ENCODE data around the gene STMP1. TPM values are rescaled to one million over a fixed set of nuclear protein-coding genes. Genes with fewer than 3 reads are reported as not detected.

STMP1 gene
- total and polyA plus RNA-seq, 2 of the 8 experiments (the other 6 are each of a cell fraction or from before 2014, with no cell fraction given) = 22.7 to 36.7 TPM

GRCh38 chr7:135645296-135645904 is 16.9 kb upstream of the STMP1 start (continued):
- TF ChIP-seq, protein P1, sequence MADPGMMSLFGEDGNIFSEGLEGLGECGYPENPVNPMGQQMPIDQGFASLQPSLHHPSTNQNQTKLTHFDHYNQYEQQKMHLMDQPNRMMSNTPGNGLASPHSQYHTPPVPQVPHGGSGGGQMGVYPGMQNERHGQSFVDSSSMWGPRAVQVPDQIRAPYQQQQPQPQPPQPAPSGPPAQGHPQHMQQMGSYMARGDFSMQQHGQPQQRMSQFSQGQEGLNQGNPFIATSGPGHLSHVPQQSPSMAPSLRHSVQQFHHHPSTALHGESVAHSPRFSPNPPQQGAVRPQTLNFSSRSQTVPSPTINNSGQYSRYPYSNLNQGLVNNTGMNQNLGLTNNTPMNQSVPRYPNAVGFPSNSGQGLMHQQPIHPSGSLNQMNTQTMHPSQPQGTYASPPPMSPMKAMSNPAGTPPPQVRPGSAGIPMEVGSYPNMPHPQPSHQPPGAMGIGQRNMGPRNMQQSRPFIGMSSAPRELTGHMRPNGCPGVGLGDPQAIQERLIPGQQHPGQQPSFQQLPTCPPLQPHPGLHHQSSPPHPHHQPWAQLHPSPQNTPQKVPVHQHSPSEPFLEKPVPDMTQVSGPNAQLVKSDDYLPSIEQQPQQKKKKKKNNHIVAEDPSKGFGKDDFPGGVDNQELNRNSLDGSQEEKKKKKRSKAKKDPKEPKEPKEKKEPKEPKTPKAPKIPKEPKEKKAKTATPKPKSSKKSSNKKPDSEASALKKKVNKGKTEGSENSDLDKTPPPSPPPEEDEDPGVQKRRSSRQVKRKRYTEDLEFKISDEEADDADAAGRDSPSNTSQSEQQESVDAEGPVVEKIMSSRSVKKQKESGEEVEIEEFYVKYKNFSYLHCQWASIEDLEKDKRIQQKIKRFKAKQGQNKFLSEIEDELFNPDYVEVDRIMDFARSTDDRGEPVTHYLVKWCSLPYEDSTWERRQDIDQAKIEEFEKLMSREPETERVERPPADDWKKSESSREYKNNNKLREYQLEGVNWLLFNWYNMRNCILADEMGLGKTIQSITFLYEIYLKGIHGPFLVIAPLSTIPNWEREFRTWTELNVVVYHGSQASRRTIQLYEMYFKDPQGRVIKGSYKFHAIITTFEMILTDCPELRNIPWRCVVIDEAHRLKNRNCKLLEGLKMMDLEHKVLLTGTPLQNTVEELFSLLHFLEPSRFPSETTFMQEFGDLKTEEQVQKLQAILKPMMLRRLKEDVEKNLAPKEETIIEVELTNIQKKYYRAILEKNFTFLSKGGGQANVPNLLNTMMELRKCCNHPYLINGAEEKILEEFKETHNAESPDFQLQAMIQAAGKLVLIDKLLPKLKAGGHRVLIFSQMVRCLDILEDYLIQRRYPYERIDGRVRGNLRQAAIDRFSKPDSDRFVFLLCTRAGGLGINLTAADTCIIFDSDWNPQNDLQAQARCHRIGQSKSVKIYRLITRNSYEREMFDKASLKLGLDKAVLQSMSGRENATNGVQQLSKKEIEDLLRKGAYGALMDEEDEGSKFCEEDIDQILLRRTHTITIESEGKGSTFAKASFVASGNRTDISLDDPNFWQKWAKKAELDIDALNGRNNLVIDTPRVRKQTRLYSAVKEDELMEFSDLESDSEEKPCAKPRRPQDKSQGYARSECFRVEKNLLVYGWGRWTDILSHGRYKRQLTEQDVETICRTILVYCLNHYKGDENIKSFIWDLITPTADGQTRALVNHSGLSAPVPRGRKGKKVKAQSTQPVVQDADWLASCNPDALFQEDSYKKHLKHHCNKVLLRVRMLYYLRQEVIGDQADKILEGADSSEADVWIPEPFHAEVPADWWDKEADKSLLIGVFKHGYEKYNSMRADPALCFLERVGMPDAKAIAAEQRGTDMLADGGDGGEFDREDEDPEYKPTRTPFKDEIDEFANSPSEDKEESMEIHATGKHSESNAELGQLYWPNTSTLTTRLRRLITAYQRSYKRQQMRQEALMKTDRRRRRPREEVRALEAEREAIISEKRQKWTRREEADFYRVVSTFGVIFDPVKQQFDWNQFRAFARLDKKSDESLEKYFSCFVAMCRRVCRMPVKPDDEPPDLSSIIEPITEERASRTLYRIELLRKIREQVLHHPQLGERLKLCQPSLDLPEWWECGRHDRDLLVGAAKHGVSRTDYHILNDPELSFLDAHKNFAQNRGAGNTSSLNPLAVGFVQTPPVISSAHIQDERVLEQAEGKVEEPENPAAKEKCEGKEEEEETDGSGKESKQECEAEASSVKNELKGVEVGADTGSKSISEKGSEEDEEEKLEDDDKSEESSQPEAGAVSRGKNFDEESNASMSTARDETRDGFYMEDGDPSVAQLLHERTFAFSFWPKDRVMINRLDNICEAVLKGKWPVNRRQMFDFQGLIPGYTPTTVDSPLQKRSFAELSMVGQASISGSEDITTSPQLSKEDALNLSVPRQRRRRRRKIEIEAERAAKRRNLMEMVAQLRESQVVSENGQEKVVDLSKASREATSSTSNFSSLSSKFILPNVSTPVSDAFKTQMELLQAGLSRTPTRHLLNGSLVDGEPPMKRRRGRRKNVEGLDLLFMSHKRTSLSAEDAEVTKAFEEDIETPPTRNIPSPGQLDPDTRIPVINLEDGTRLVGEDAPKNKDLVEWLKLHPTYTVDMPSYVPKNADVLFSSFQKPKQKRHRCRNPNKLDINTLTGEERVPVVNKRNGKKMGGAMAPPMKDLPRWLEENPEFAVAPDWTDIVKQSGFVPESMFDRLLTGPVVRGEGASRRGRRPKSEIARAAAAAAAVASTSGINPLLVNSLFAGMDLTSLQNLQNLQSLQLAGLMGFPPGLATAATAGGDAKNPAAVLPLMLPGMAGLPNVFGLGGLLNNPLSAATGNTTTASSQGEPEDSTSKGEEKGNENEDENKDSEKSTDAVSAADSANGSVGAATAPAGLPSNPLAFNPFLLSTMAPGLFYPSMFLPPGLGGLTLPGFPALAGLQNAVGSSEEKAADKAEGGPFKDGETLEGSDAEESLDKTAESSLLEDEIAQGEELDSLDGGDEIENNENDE (IDR thresholded peaks at IDR 0.05; ENCODE audit: insufficient replicate concordance, low read length) = no peak
- TF ChIP-seq, protein P2, sequence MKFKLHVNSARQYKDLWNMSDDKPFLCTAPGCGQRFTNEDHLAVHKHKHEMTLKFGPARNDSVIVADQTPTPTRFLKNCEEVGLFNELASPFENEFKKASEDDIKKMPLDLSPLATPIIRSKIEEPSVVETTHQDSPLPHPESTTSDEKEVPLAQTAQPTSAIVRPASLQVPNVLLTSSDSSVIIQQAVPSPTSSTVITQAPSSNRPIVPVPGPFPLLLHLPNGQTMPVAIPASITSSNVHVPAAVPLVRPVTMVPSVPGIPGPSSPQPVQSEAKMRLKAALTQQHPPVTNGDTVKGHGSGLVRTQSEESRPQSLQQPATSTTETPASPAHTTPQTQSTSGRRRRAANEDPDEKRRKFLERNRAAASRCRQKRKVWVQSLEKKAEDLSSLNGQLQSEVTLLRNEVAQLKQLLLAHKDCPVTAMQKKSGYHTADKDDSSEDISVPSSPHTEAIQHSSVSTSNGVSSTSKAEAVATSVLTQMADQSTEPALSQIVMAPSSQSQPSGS (IDR thresholded peaks at IDR 0.05; ENCODE audit: low read length) = no peak
- TF ChIP-seq RAD21 (IDR thresholded peaks at IDR 0.05 in 1 of 2, conservative IDR thresholded peaks at IDR 0.05 in 1 of 2; ENCODE audit: low read depth in 2 of 2, low read length in 2 of 2) = peak; percentile 26 to 32; a peak in 2 of 4 replicates
- TF ChIP-seq, protein P3, sequence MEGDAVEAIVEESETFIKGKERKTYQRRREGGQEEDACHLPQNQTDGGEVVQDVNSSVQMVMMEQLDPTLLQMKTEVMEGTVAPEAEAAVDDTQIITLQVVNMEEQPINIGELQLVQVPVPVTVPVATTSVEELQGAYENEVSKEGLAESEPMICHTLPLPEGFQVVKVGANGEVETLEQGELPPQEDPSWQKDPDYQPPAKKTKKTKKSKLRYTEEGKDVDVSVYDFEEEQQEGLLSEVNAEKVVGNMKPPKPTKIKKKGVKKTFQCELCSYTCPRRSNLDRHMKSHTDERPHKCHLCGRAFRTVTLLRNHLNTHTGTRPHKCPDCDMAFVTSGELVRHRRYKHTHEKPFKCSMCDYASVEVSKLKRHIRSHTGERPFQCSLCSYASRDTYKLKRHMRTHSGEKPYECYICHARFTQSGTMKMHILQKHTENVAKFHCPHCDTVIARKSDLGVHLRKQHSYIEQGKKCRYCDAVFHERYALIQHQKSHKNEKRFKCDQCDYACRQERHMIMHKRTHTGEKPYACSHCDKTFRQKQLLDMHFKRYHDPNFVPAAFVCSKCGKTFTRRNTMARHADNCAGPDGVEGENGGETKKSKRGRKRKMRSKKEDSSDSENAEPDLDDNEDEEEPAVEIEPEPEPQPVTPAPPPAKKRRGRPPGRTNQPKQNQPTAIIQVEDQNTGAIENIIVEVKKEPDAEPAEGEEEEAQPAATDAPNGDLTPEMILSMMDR (IDR thresholded peaks at IDR 0.05; ENCODE audit: control extremely low read depth in 1 of 3, insufficient read depth in 1 of 3, low read depth in 1 of 3, low read length in 3 of 3) = peak in 2 of 3 experiments; percentile 32 to 58; a peak in 2 of 4 replicates
- no peak for TF ChIP-seq YY1 (IDR thresholded peaks at IDR 0.05; ENCODE audit: low read depth, low read length)

Data from H1 (cell line).